C4-2B (cell line): Measurements from ENCODE around the gene USP34.

Experiments used
- H3K27ac ChIP-seq: fragments of 450-650 bp; 2 replicates; pipeline ENCODE4 v1.5.1; 2017
- CTCF ChIP-seq: fragments of 450-650 bp; conservative IDR thresholded peaks from 2 replicates; pipeline ENCODE4 v1.5.1; 2017; ENCODE audit warnings: mild to moderate bottlenecking
- ZFX ChIP-seq: fragments of 450-650 bp; IDR thresholded peaks from 2 replicates; pipeline ENCODE4 v1.6.1; 2017

The USP34 gene

GRCh38 chr2:61438670-61439069 lies 32.2 kb downstream of the USP34 start:
- no peak for TF ChIP-seq CTCF
- TF ChIP-seq ZFX: no peak
- H3K27ac ChIP-seq: no peak overlapping the region

GRCh38 chr2:61437170-61437569 lies 33.7 kb downstream of the USP34 start:
- TF ChIP-seq ZFX (no peak), CTCF (no peak)
- no peak overlapping the region for H3K27ac ChIP-seq

- TF ChIP-seq CTCF (no peak), ZFX (no peak)
- no peak overlapping the region for H3K27ac ChIP-seq
Measured at GRCh38 chr2:61436092-61436491, 34.8 kb downstream of the USP34 start.

- no peak overlapping the region for H3K27ac ChIP-seq
- TF ChIP-seq CTCF (no peak), ZFX (no peak)
Measured at GRCh38 chr2:61435291-61435690, 35.6 kb downstream of the USP34 start.

- H3K27ac ChIP-seq: no peak overlapping the region
- TF ChIP-seq ZFX: no peak
Measured at GRCh38 chr2:61434314-61434713, 36.6 kb downstream of the USP34 start.

GRCh38 chr2:61433606-61434005 lies 37.3 kb downstream of the USP34 start:
- TF ChIP-seq ZFX (no peak), CTCF (no peak)
- H3K27ac ChIP-seq: no peak overlapping the region

DNA sequence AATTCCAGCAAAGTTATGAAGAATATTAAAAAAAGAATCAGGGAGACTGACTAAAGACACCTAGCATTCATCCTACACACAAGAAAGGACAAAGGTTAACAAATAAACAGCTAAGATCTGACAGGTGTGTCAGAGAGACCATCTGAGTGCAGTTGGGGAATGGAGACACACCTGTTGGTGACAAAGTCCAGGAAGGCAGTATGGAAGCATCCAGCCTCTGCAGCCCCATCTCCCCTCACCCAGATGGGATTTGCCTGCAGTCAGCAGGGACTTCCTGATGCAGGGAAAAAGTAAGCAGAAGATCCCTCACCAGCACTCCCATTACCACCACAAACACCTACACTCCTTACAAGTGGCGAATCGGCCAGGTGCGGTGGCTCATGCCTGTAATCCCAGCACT lies 37.9 kb downstream of the USP34 start:
- H3K27ac ChIP-seq: no peak overlapping the region
- TF ChIP-seq CTCF: no peak

GRCh38 chr2:61431345-61431744 lies 39.5 kb downstream of the USP34 start:
- no peak for TF ChIP-seq ZFX
- TF ChIP-seq CTCF: no peak
- H3K27ac ChIP-seq: no peak overlapping the region
